HG03439 (cell line): ENCODE results near the gene LDHAL6B.
"Not testable (repeated sequence)": the region's sequence is repeated elsewhere in the genome, so short reads cannot be mapped to it uniquely, and the experiment has no call there.

Experiments
- ATAC-seq: cut with Tn5 transposase; IDR thresholded peaks from one replicate; pipeline ENCODE4 v1.9.1; 2021; ENCODE audit warnings: mild to moderate bottlenecking, moderate library complexity; ENCODE audit not compliant: unreplicated experiment

LDHAL6B gene

DNA sequence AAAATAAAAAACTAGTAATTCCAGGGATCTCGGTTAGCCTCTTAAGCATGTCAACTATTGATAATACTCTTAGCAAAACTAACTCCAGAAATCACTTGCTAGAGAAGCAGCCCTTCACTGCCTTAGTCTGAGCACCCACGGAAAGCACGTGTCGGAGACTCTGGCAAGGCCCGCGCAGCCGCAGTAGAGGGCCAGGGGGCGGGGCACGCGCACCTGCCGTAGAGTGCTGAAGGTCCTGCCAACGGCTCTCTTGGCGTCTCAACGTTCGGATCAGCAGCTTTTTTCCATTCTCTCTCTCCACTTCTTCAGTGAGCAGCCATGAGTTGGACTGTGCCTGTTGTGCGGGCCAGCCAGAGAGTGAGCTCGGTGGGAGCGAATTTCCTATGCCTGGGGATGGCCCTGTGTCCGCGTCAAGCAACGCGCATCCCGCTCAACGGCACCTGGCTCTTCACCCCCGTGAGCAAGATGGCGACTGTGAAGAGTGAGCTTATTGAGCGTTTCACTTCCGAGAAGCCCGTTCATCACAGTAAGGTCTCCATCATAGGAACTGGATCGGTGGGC lies at the start of gene LDHAL6B:
TSS of gene LDHAL6B (plus strand) at position 221 of the 561 bp plus-strand sequence. CDS start at position 319, 98 bp downstream.
- no peak for ATAC-seq

DNA sequence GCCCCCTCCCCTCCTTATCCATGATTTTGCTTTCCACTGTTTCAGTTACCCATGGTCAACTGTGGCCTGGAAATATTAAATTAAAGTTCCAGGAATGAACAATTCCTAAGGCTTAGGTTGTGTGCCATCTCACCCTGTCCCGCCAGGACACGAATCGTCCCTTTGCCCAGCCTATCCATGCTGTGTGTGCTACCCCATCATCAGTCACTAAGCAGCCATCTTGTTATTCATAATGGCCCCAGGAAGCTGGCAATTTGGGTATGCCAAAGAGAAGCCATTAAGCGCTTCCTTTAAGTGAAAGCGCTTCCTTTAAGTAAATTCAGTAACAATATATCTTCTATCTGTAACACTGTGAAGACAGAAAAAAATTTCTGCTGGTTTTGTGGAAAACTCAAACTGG lies 49.2 kb upstream of the LDHAL6B start:
- no peak for ATAC-seq

DNA sequence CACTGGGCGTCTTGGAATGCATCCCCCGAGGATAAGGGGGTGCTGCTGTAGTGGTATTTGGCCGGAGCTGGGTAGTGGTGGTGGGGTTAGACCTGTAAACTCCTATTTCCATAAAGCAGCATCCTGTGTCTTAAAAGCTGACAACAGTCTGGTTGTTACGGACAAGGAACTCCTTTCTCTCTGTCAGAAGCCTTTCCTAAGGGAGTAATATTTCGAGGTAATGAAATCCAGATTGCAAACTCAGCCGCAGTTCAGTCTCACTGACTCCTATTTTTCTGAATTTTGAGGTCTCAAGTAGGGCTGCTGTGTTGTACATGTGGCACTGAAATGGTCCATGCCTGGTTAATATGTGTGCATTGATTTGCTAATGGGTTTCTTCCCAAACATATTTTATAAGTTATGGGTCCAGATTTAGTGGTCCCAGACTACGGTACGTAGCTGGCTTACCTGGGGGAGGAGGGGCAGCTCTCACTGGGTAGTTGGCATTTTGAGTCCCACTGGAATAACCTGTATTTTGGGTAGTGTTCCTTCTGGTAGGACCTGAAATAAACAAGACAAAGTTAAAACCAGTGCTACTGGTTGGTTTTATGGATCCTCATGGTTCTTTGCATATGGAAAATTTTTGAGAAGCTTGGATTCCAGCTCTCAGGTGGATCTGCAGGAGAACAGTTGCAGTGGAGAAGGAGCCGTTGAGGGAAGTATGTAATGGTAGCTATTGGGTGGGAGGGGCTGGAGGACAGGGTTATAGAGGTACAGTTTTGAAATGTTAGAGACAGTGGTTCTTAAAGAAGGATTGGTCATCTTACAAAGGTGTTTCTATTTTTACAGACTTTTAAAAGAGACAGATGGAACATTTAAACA lies 48.6 kb upstream of the LDHAL6B start:
- ATAC-seq = no peak

DNA sequence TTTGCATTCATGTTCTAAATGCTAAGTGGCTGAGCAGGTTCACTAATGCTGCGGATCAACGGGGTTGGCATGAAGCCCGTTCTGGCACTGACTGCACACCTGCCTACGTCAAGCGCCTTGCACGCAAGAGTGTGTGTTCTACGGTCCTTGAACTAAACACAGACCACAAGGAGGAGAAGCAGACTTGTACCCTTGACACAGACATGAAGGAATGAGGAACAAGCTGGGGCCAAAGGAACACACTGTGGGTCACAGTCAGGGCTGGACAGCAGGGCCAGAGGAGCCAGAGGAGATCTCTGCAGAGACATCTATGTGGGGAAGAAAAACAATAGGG lies 48.0 kb upstream of the LDHAL6B start:
- ATAC-seq = no peak

DNA sequence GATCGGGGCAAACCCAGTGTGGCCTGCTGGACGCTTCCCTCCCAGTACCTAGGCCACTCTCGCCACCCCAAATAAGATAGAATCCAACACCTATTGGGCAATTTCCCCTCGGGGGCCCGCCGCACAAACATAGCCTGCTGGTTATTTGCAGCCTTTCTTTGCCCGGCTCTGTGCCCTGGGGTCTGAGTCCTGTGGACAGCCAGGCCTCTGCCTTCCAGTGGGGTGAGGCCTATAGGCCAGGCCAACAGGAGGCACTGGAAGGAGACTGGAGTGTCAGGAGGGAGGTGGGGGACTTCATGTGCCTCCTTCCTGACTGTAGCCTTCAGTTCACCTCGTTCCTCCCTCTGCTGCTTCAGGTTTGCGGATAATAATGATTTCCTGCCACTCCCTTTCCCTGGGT lies 47.4 kb upstream of the LDHAL6B start:
- ATAC-seq = no peak

DNA sequence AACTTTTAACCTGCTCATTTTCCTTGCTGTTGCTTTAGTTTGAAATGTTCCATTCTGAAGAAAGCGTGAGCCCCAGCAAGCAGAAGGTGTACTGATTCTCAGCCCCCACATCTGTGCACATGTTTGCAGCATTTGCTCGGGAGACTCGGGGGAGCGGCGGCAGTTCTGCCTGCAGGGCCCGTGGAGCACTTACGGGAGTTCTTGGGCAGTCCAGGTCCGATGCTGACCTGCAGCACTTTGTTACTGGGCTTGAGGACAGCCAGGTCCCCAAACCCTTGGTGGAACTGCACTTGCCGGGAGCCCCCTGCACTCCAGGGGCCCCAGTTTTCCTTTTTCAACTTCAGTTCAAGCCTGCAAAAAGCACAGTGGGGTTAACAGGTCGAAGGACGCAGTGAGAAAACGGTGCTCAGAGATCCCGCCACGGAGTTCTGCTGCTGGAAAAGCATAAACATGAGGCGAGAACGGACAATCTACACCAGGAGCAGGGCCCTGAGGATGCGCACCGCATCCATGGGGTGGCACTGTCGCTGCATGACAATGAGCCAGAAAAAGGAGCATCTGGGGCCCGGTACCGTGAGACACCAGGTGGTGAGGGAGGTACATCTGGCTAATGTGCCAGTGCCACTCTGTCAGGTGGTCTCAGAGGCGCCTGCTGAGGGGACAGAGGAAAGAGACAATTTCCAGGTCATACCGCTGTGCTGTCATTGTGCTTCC lies 45.6 kb upstream of the LDHAL6B start:
- no peak for ATAC-seq

DNA sequence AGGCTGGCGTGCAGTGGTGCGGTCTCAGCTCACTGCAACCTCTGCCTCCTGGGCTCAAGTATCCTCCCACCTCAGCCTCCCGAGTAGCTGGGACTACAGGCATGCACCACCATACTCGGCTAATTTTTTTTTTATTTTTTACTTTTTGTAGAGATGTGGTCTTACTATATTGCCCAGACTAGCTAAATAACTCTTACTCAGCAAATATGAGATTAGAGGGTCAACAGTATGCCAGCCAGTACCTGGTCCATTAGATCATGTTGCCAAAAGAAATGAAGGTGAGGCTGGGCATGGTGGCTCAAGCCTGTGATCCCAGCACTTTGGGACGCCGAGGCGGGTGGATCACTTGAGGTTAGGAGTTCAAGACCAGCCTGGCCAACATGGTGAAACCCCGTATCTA lies 44.6 kb upstream of the LDHAL6B start:
- ATAC-seq = not testable (repeated sequence)

DNA sequence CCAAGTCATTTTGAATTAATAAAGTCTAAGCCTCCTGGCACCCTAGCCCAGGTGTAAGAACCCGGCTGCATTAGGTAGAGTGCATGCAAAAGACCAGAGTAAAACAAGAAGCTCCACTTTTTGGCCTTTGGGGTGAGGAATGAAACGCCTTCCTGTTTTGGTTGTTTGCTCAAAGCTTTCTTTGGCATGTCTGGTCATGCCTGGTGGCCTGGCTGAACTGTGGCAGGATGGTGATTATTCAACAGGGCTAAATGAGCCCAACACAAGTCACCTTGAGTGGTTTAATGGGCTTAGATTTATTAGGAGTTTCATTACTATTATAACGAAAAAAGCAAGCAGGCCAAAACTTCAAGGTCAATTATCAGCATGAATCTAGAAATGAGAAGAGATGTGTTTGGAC lies 40.9 kb upstream of the LDHAL6B start:
- no peak for ATAC-seq

DNA sequence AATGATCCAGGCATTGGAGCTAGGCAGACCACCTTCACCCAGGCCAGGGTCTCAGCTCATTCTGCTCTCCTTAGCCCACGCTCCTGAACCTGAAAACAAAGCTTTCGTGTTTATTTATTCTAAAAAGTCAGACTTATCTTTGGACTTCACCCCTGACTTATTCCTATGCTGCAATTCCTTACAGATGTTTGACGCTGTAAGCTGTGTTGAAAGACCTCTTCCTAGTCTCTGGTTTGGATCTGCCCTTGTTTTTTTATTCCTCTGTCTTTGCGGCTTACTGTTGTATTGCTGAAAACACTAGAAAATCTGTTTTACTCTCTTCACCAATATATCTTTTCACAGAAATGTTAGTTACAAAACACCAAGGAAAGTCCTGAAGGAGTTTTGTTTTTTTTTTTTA lies 40.5 kb upstream of the LDHAL6B start:
- no peak for ATAC-seq

DNA sequence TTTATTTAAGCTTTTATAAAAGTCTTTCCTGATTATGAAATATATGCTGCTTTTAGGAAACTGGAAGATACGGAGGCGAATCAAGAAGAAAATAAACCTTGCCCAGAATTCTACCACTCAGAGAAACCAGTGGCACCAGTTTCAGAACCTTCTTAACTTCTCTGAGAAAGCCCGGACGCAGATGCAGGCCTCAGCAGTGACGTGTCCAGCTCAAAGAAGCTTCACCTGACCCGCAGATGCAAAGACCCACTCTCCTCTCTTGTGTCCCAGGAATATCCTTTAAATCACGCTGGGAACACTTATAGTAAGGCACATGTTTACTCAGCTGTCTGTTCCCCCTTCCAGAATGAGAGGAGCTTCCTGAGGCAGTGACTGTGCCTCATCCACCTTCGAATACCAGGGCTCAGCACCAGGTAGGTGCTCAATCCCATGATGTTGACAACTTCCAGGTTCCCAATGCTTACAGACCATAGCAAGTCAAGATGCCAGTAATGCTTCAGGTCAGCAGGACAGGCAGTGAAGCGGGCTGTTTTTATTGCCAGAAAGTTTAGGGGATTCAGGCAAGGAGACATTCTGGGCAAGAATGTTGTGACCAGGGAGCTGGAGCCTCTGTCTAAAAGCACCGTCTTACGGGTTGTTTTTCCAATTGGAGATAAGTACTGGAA lies 39.9 kb upstream of the LDHAL6B start:
- ATAC-seq = no peak

DNA sequence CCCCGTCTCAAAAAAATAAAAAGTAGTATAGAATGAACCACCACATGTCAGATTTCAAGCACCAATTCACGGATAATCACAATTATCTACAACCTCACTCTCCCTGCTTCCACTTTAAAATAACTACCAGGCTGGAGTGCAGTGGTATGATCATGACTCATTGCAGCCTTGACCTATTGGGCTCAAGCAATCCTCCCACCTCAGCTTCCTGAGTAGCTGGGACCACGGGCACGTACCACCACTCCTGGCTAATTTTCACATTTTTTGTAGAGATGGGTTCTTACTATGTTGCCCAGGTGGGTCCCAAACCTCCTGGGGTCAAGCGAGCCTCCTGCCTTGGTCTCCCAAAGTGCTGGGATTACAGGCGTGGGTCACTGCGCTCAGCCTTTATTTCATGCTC lies 38.1 kb upstream of the LDHAL6B start:
- no peak for ATAC-seq

DNA sequence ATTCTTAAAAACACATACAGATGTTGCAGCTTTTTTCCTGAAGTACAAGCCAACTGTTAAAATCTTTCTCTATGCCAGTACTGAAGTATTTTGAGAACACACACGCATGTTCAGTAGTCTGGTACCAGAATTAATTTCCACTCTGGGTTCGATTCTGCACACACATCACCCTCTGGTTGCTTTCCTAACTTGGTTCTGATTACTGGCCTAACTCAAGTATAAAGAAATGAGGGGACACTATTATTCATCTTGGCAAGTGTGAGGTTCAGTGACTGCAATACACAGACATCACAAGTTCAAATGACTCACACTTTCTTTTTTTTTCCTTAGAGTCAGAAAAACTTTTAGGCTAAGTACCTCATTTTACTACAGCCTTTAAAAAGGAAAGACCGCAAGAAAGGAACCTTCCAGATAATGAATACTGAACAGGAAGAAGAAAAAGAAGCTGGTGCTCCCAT lies 37.4 kb upstream of the LDHAL6B start:
- no peak for ATAC-seq

DNA sequence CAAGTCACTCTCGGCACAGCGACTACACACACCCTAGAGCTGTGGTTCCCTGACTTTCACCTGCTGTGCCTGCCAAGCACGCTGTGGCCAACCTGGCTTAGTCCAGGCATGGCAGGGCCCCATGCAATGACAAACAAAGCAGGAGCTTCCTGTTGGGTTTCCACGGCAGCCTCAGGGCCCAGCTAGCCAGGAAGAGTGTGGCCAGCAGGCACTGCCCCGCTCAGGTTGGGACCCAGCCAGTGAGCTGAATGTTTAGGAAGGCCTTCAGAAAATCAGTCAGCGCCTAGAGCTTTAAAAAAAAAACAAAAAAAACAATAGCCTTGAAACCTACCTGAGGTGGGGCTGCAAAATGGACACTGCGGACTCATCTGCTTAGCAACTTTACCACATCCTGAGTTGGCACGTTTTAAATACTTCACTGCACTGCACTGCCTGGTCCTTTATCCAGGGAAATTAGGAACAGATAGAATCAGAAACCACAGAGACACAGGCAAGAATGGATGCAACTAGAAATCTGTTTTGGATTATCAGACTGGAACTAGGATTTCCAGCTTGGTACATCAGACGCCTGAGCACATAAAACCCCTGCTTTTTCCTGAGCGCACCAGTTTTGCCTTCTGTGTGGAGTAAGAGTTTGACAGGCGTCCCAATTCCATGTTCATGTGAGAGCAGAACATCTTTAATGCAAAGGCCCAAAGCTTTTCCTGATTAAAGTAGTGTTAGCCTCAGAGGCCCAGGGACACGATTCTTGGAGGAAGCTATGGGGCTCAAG lies 36.2 kb upstream of the LDHAL6B start:
- ATAC-seq = no peak

DNA sequence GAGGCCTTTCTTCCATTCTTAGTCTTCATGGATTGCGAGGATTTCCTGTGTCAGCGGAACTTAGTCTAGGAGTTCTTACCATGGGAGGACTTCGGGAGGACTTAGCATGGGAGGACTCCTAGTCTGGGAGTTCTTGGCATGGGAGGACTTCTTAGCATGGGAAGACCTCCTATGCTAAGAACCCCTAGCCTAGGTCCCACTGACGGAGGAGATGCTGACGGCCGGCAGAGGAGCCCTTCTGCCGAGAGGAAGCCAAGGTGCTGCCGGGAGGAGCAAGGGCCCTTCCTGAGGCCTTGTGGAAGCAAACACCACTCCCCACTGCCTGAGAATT lies 35.6 kb upstream of the LDHAL6B start:
- no peak for ATAC-seq

DNA sequence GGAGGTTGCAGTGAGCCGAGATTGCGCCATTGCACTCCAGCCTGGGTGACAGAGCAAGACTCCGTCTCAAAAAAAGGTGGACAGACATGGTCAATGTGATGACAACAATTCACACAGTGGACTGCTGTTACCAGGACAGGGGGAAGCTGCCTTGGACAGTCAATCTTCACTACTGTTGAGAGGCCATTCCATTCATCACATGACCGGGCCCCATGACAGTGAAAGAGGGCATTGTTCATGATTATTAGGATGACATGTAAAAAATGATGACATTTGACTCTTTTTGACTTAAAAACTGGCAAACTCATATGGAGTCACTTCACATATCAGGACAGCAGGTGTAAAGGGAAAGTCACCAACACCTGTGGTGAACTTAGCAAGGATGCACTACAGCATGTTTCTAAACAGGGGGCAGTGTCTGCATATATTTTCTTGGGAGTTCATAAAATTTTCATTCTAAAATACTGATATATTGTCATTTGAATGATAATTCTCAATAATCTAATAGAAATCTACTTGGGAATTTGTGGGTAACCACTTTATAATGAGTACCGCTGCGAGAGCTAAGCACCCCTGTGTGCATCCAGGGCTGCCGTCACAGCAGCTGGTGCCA lies 34.2 kb upstream of the LDHAL6B start:
- ATAC-seq = no peak

DNA sequence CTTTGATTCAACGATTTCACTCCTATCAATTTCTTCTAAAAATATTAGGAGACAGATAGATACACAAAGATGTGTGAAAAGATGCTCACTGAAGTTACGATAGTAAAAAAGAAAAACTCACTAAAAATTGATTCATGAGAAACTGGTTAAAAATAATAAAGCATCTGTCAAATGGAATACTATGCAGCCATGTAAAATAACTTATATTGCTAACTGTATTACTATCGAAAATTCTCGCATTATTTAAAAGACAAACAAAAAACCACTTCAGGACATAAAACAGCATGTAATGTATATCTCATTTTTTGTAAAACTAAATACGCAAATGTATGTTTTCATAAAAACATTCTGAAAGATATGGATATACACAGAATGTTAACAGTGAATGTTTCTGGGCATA lies 33.4 kb upstream of the LDHAL6B start:
- no peak for ATAC-seq

DNA sequence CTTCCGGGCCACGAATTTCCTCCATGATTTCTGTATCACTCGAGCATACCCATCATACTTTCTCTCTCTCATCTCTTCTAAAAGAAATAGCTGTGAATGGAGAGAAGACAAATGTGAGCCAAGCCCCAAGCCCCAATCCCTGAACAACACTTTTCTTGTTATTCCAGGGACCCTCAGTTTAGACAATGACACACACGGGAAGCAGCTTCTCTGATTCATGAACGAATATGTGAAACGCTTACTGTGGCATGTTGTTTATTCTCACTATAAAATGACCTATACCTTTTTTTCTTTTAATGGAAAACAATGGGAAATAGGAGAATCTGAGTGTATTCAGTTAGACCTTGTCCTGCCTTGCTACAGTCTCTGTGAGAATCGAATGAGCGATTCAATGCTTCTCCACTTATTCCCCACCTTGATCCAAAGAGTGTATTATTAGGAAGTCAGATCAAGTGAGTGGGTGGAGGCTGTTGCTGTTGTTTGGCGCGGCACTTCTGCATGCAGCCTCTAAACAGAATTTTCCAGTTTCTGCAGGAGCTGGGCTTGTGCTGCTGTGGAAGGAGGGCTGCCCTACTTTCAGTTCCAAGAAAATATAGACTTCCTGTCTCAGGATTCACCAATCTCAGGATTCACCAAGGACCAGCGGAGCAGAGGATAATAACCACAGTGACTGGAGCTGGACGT lies 32.4 kb upstream of the LDHAL6B start:
- ATAC-seq = no peak

DNA sequence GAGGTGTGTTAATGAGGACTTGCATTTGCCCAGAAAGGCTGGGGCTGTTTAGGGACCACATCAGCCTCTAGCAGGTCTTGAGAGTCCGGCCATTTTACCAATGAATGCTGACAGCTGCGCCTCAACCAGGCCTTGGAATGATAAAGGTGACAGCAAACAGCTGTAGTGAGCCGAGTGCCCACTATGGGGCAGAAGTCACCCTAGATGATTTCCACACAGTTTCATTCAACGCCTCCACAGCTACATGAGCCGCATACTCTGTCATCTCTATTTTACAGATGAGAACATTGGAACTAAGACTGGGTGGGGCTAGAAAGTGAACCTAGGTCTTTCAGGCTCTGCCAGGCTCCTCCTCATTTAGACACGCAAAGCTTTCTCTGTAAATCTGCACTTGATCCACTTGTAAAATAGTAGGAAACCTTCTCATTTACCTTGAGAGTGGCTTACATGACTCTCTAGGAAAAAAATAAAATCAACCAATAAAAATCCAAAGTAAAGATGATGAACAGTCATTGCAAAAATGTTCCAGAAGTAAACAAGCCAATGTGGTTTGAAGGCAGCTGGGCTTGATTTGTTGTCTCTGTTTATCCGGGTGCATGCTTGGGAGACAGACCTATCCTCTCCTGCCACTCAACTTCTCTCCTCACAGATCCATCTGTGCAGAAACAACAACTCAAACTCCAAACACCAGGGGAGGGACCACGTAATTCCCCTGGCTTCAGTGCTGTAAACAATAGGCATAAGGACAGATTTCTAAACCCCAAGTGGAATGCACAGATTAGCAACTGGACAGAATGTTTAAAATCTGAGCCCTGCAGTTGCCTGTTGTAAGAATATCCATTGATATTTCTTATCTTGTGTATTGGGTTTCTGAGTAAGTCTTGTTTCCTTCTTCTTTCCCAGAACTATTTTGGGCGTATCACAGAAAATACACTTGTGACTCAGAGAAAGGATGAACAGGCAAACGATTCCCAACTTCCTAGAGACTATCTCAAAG lies 31.5 kb upstream of the LDHAL6B start:
- no peak for ATAC-seq
